ENCODE data around the gene CCDC201. TPM values are rescaled to one million over a fixed set of nuclear protein-coding genes. Genes with fewer than 3 reads are reported as not detected.
"Not testable (repeated sequence)": the region's sequence is repeated elsewhere in the genome, so short reads cannot be mapped to it uniquely, and the experiment has no call there.

The CCDC201 gene
- total and polyA plus RNA-seq, 2 of the 8 experiments (the other 6 are each of a cell fraction or from before 2014, with no cell fraction given): not detected

DNA sequence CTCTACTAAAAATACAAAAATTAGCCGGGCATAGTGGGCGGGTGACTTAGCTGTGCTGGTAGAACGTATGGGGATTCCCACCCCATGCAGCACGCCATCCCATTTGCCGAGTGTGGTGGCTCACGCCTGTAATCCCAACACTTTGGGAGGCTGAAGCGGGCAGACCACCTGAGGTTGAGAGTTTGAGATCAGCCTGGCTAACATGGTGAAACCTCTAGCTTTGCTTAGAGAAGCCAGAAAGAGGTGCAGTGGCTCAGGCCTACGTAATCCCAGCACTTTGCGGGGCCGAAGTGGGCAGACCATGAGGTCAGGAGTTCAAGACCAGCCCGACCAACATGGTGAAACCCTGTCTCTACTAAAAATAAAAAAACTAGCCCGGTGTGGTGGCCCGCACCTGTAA is 45.2 kb downstream of the CCDC201 start:
- 93% methylated on average over 13 of the region's 13 CpGs; no CpG with 5 or more reads in 1 of the 2 experiments for WGBS, 2 experiments (ENCODE audit: extremely low coverage in 1 of 2, insufficient coverage in 1 of 2, insufficient read length in 1 of 2, insufficient replicate concordance in 2 of 2, low coverage in 1 of 2, low lambda C conversion rate in 2 of 2, missing lambda C conversion rate in 1 of 2)

DNA sequence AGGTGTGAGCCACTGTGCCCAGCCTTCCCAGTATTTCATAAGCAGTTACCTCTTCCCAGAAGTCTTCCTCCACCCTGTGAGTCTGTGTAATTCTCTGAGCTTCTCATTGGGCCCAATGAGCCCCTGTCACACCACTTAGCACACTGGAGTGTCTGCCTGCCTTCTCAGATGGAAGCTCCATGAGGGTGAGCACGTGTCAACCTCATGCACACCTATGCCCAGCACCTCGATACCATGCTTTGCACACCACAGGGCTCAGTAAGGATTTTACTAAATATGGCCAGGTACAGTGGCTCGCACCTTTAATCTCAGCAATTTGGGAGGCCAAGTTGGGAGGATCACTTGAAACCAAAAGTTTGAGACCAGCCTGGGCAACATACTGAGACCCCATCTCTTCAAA is 46.3 kb downstream of the CCDC201 start:
- FAIRE-seq; H3K79me1 ChIP-seq (ENCODE audit: low read depth, low read length); H2AFZ ChIP-seq (ENCODE audit: low read length); POLR2A ChIA-PET (ENCODE audit: partially characterized antibody); H3K36me3 ChIP-seq (ENCODE audit: control insufficient read depth in 2 of 4, insufficient read depth in 4 of 4, low read length in 3 of 4); H3K27me3 ChIP-seq (replicated peaks in 1 of 4; ENCODE audit: control insufficient read depth in 3 of 4, extremely low read depth in 1 of 4, insufficient read depth in 3 of 4, low read length in 3 of 4); H3K4me3 ChIP-seq (ENCODE audit: extremely low read depth in 1 of 4, insufficient read depth in 2 of 4, low read depth in 3 of 4, low read length in 4 of 4); H4K8ac ChIP-seq (ENCODE audit: extremely low read depth, insufficient read depth, low read length); H3K18ac ChIP-seq (ENCODE audit: extremely low read depth, low read length); H4K20me1 ChIP-seq (replicated peaks in 1 of 2; ENCODE audit: control insufficient read depth in 1 of 2, insufficient read depth in 2 of 2, low read length in 2 of 2); CTCF ChIA-PET (ENCODE audit: partially characterized antibody); DNase-seq (ENCODE audit: low read depth in 1 of 2, low spot score in 2 of 2); H3K4ac ChIP-seq (replicated peaks; ENCODE audit: insufficient read length, low read depth, low read length); H3K27ac ChIP-seq (ENCODE audit: low read depth, low read length); H3K79me2 ChIP-seq (ENCODE audit: control insufficient read depth in 1 of 2, insufficient read depth in 2 of 2, low read length in 2 of 2); H3K23me2 ChIP-seq (ENCODE audit: low read depth, low read length); H3K9ac ChIP-seq (replicated peaks in 1 of 4; ENCODE audit: extremely low read depth in 1 of 4, low read depth in 3 of 4, low read length in 3 of 4); H3K14ac ChIP-seq (ENCODE audit: insufficient read length); H2BK5ac ChIP-seq (ENCODE audit: low read depth, low read length); H4K5ac ChIP-seq (ENCODE audit: insufficient read length, low read depth, low read length); H2AK5ac ChIP-seq (ENCODE audit: low read depth, low read length); H2BK120ac ChIP-seq (replicated peaks; ENCODE audit: low read depth, low read length); H2BK20ac ChIP-seq (ENCODE audit: low read length); H4K91ac ChIP-seq (replicated peaks; ENCODE audit: insufficient read length, low read length); H3K4me2 ChIP-seq (ENCODE audit: insufficient read depth in 1 of 2, low read depth in 2 of 2, low read length in 2 of 2); H3K56ac ChIP-seq (replicated peaks; ENCODE audit: insufficient read length, low read depth, low read length); H3K9me3 ChIP-seq (ENCODE audit: insufficient read depth in 2 of 2, low read depth in 1 of 2, low read length in 1 of 2); H3K23ac ChIP-seq (ENCODE audit: insufficient read length); H2BK15ac ChIP-seq (ENCODE audit: low read length); H2BK12ac ChIP-seq (ENCODE audit: low read depth, low read length); H3K4me1 ChIP-seq (replicated peaks in 1 of 4; ENCODE audit: control insufficient read depth in 3 of 4, insufficient read depth in 4 of 4, low read length in 3 of 4): not testable (repeated sequence)
- WGBS, 2 experiments (ENCODE audit: extremely low coverage in 1 of 2, insufficient coverage in 1 of 2, insufficient read length in 1 of 2, insufficient replicate concordance in 2 of 2, low coverage in 1 of 2, low lambda C conversion rate in 2 of 2, missing lambda C conversion rate in 1 of 2): 93% methylated on average over 3 of the region's 3 CpGs; no CpG with 5 or more reads in 1 of the 2 experiments

More for the DNA sequence above, 45.2 kb downstream of the CCDC201 start:
- H3K27me3 ChIP-seq (replicated peaks in 1 of 4; ENCODE audit: control insufficient read depth in 3 of 4, extremely low read depth in 1 of 4, insufficient read depth in 3 of 4, low read length in 3 of 4); H4K20me1 ChIP-seq (replicated peaks in 1 of 2; ENCODE audit: control insufficient read depth in 1 of 2, insufficient read depth in 2 of 2, low read length in 2 of 2); H3K56ac ChIP-seq (replicated peaks; ENCODE audit: insufficient read length, low read depth, low read length); H4K8ac ChIP-seq (ENCODE audit: extremely low read depth, insufficient read depth, low read length); H3K23me2 ChIP-seq (ENCODE audit: low read depth, low read length); H3K4me2 ChIP-seq (ENCODE audit: insufficient read depth in 1 of 2, low read depth in 2 of 2, low read length in 2 of 2); H3K9me3 ChIP-seq (ENCODE audit: insufficient read depth in 2 of 2, low read depth in 1 of 2, low read length in 1 of 2); H3K36me3 ChIP-seq (ENCODE audit: control insufficient read depth in 2 of 4, insufficient read depth in 4 of 4, low read length in 3 of 4); CTCF ChIA-PET (ENCODE audit: partially characterized antibody); H3K4me3 ChIP-seq (ENCODE audit: extremely low read depth in 1 of 4, insufficient read depth in 2 of 4, low read depth in 3 of 4, low read length in 4 of 4); H3K79me1 ChIP-seq (ENCODE audit: low read depth, low read length); H3K14ac ChIP-seq (ENCODE audit: insufficient read length); H2BK15ac ChIP-seq (ENCODE audit: low read length); H4K91ac ChIP-seq (replicated peaks; ENCODE audit: insufficient read length, low read length); H2BK5ac ChIP-seq (ENCODE audit: low read depth, low read length); H2BK12ac ChIP-seq (ENCODE audit: low read depth, low read length); H3K27ac ChIP-seq (ENCODE audit: low read depth, low read length); H3K23ac ChIP-seq (ENCODE audit: insufficient read length); DNase-seq (ENCODE audit: low read depth in 1 of 2, low spot score in 2 of 2); H2BK20ac ChIP-seq (ENCODE audit: low read length); H2AK5ac ChIP-seq (ENCODE audit: low read depth, low read length); POLR2A ChIA-PET (ENCODE audit: partially characterized antibody); FAIRE-seq; H2BK120ac ChIP-seq (replicated peaks; ENCODE audit: low read depth, low read length); H3K18ac ChIP-seq (ENCODE audit: extremely low read depth, low read length); H3K4me1 ChIP-seq (replicated peaks in 1 of 4; ENCODE audit: control insufficient read depth in 3 of 4, insufficient read depth in 4 of 4, low read length in 3 of 4); H4K5ac ChIP-seq (ENCODE audit: insufficient read length, low read depth, low read length); H2AFZ ChIP-seq (ENCODE audit: low read length); H3K4ac ChIP-seq (replicated peaks; ENCODE audit: insufficient read length, low read depth, low read length); H3K79me2 ChIP-seq (ENCODE audit: control insufficient read depth in 1 of 2, insufficient read depth in 2 of 2, low read length in 2 of 2); H3K9ac ChIP-seq (replicated peaks in 1 of 4; ENCODE audit: extremely low read depth in 1 of 4, low read depth in 3 of 4, low read length in 3 of 4): not testable (repeated sequence)

Data from H1 (cell line).